Osteocyte (in vitro differentiated cells): ENCODE measurements around the gene SPCS2. TPM values are rescaled to one million over a fixed set of nuclear protein-coding genes. Genes with fewer than 3 reads are reported as not detected.

Source experiments
- DNase-seq: peaks from one replicate; pipeline ENCODE4 v3.0.0; 2021; ENCODE audit warnings: mixed read lengths; ENCODE audit not compliant: unreplicated experiment; ENCODE audit errors: extremely low spot score
- H3K27ac Mint-ChIP-seq: one replicate; pipeline ENCODE4 v1.8.0; 2021; ENCODE audit warnings: mild to moderate bottlenecking, mixed read lengths; ENCODE audit not compliant: unreplicated experiment
- H3K27me3 Mint-ChIP-seq: one replicate; pipeline ENCODE4 v1.8.0; 2021; ENCODE audit warnings: mixed read lengths; ENCODE audit not compliant: unreplicated experiment
- H3K36me3 Mint-ChIP-seq: one replicate; pipeline ENCODE4 v1.8.0; 2021; ENCODE audit warnings: mixed read lengths; ENCODE audit not compliant: unreplicated experiment
- H3K4me1 Mint-ChIP-seq: one replicate; pipeline ENCODE4 v1.8.0; 2021; ENCODE audit warnings: mixed read lengths; ENCODE audit not compliant: unreplicated experiment
- H3K4me3 Mint-ChIP-seq: one replicate; pipeline ENCODE4 v1.8.0; 2021; ENCODE audit warnings: mild to moderate bottlenecking, moderate library complexity, mixed read lengths; ENCODE audit not compliant: unreplicated experiment
- H3K9me3 Mint-ChIP-seq: one replicate; pipeline ENCODE4 v1.8.0; 2021; ENCODE audit warnings: mixed read lengths; ENCODE audit not compliant: unreplicated experiment
- long read RNA-seq: library from polyadenylated mRNA; unstranded; transcript quantifications from one replicate; pipeline ENCODE4 v2.0.0, GENCODE V29; 2021
- total RNA-seq: library from RNA; stranded (reverse); gene quantifications from 2 replicates; pipeline ENCODE4 v1.2.1, GENCODE V29; 2021
- TF ChIP-seq, protein P1 (sequence below): fragments of 200-600 bp; sonication (generic); IDR thresholded peaks from 2 replicates; pipeline ENCODE4 v1.5.0; 2021; ENCODE audit warnings: antibody characterized with exemption, mild to moderate bottlenecking, moderate library complexity

SPCS2 gene
- 153 and 155 TPM in 2 replicates for total RNA-seq
- long read RNA-seq, transcript SPCS2-201 (5 exons, 2,708 nt) = major isoform, 11 of 33 reads
- long read RNA-seq, partial matches to known transcripts = 1 of 33 reads
- long read RNA-seq, other reads (novel, unspliced or antisense) = 15 of 33 reads

DNA sequence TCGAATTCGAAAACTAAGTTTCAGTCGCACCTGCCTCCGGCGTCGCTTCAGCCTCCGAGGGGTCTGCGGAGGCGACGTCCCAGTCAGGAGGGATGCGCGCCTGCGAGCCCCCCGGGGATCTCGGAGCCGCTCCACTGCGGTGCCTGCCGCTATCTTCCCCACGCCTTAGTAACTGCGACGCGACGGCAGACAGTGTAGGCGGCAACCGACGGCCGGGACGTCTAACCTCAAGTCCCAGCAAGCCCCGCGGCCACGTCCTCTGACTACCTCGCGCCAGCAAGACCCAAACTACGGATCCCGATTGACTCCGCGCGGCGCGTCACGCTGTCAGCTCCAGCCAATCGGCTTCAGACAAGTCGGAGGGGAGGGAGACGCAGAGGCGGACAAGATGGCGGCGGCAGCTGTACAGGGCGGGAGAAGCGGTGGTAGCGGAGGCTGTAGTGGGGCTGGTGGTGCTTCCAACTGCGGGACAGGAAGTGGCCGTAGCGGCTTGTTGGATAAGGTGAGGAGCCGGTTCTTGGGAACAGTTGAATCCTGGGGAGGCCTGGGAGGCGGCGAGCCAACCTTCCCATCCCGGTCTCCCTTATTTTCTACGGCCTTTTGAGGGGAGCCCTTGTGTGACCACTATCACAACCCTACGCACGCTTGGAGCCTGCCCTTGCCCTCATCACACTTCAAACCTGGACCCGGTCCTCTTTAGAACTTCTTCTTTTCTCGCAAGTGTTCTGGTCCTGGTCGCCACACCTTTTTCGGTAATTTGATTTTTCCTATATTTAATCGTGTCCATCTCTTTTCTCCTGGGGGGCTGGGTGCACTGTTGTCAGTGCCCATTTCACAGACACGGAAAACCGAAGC lies at the start of gene SPCS2, which contains the start of gene XRRA1:
SPCS2 (plus strand) TSS at position 369 of the 855 bp plus-strand sequence; CDS start at position 389, 20 bp downstream.
XRRA1 (minus strand) TSS at position 194 of the 855 bp plus-strand sequence. CDS start 8,213 bp downstream, outside the sequence.
- DNase-seq = peak; percentile 99
- H3K27ac Mint-ChIP-seq = peak within 1 kb of the TSS; percentile 96
- TF ChIP-seq, protein P1, sequence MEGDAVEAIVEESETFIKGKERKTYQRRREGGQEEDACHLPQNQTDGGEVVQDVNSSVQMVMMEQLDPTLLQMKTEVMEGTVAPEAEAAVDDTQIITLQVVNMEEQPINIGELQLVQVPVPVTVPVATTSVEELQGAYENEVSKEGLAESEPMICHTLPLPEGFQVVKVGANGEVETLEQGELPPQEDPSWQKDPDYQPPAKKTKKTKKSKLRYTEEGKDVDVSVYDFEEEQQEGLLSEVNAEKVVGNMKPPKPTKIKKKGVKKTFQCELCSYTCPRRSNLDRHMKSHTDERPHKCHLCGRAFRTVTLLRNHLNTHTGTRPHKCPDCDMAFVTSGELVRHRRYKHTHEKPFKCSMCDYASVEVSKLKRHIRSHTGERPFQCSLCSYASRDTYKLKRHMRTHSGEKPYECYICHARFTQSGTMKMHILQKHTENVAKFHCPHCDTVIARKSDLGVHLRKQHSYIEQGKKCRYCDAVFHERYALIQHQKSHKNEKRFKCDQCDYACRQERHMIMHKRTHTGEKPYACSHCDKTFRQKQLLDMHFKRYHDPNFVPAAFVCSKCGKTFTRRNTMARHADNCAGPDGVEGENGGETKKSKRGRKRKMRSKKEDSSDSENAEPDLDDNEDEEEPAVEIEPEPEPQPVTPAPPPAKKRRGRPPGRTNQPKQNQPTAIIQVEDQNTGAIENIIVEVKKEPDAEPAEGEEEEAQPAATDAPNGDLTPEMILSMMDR = no peak
- peaks cover 4% of the 10 kb centered on the region for H3K36me3 Mint-ChIP-seq
- H3K4me3 Mint-ChIP-seq = peak within 1 kb of the TSS; percentile 97
- H3K4me1 Mint-ChIP-seq = peaks cover 27% of the 10 kb centered on the region
- H3K27me3 Mint-ChIP-seq = no peaks in the 10 kb centered on the region
- H3K9me3 Mint-ChIP-seq = no peaks in the 10 kb centered on the region

DNA sequence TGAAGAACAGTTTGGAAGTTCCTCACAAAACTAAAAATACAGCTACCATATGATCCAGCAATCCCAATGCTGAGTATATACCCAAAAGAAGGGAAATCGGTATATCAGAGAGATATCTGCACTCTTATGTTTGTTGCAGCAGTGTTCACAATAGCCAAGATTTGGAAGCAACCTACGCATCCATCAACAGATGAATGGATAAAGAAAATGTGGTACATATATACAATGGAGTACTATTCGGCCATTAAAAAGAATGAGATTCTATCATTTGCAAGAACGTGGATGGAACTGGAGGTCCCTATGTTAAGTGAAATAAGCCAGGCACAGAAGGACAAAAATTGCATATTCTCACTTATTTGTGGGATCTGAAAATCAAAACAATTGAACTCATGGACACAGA lies 46.7 kb upstream of the SPCS2 start:
- H3K27ac Mint-ChIP-seq = no peak overlapping the region
- H3K27me3 Mint-ChIP-seq = no peaks in the 10 kb centered on the region
- TF ChIP-seq, protein P1 = no peak
- DNase-seq = no peak
- peaks cover 28% of the 10 kb centered on the region for H3K36me3 Mint-ChIP-seq
- H3K4me1 Mint-ChIP-seq = no peaks in the 10 kb centered on the region
- H3K9me3 Mint-ChIP-seq = peaks cover 24% of the 10 kb centered on the region
- no peak overlapping the region for H3K4me3 Mint-ChIP-seq

DNA sequence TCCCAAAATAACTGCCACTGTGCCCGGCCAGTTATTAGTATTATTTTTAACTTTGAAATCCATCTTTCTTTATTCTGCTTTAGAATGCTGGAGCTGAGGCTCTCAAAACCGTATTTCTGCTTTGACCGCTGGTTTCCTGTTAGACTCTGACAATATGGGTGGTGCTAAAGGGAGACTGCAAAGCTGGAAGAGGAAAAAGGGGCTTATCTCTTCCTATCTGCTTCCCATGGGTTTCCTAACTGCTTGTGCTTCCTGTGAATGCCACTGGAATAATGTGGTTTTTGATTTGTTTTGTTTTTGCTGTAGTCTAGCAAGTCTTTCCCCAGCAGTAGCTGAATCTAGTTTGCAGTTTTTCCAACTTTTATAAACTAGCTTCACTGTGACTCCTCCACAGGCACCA lies 43.7 kb upstream of the SPCS2 start:
- no peak for DNase-seq
- H3K36me3 Mint-ChIP-seq = peaks cover 18% of the 10 kb centered on the region
- H3K9me3 Mint-ChIP-seq = peaks cover 5% of the 10 kb centered on the region
- no peak overlapping the region for H3K4me3 Mint-ChIP-seq
- TF ChIP-seq, protein P1 = no peak
- H3K4me1 Mint-ChIP-seq = no peaks in the 10 kb centered on the region
- H3K27ac Mint-ChIP-seq = no peak overlapping the region
- H3K27me3 Mint-ChIP-seq = no peaks in the 10 kb centered on the region

DNA sequence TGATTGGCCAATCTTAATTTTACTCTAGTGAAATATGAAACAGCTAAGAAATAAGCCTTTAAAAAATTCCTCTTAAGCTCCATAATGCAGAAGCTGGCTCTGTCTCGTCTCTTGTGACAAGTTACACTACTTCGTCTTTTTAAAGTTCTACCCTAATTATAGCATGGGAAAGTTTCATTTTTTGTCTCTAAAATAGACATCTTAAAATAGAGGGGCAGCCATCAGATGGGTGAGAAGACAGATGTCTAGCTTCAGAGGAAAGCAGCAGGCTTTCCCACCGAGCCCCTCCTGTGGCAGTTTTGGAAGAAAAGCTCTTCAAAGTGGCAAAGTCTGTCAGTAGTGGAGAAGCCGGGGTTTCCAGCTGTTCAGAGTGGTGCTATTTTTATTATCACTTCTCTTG lies 39.7 kb upstream of the SPCS2 start:
- H3K4me3 Mint-ChIP-seq = no peak overlapping the region
- DNase-seq = no peak
- H3K27me3 Mint-ChIP-seq = no peaks in the 10 kb centered on the region
- TF ChIP-seq, protein P1 = no peak
- peaks cover 17% of the 10 kb centered on the region for H3K36me3 Mint-ChIP-seq
- H3K9me3 Mint-ChIP-seq = no peaks in the 10 kb centered on the region
- H3K4me1 Mint-ChIP-seq = no peaks in the 10 kb centered on the region
- H3K27ac Mint-ChIP-seq = no peak overlapping the region

DNA sequence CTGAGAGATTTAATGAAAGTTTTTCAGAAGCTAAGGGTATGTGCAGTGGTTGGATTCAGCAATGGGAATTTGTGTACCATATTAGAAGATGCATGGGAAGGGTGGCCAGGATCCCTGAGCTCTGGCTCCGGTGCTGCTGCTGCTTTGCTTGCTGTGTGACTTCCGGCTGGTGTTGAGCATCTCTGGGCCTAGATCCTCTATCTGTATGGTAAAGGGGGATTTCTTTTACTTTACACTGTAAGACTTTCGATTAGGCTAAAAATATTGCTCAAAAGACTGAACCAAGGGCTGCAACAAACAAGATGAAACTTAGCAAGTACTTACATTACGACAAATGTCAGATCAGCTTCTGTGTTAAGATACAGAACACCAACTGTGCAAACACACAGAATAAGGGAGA lies 39.3 kb upstream of the SPCS2 start:
- Mint-ChIP-seq H3K9me3 (no peaks in the 10 kb centered on the region), H3K4me3 (no peak overlapping the region), H3K27me3 (no peaks in the 10 kb centered on the region), H3K4me1 (no peaks in the 10 kb centered on the region), H3K27ac (no peak overlapping the region), H3K36me3 (peaks cover 21% of the 10 kb centered on the region)
- TF ChIP-seq, protein P1 = no peak
- no peak for DNase-seq
